H9 (cell line): ENCODE data around the gene ZFAND5. TPM values are rescaled to one million over a fixed set of nuclear protein-coding genes. Genes with fewer than 3 reads are reported as not detected.

Experiments used
- DNase-seq: peaks from one replicate; pipeline ENCODE4 v3.0.0-alpha.2; 2017
- H2AFZ ChIP-seq: one replicate; pipeline ENCODE4 v1.6.1; 2013; ENCODE audit warnings: mild to moderate bottlenecking, low read length, control low read depth, moderate library complexity
- H2AK5ac ChIP-seq: 2 replicates; pipeline ENCODE4 v1.6.1; 2013; ENCODE audit warnings: low read length, control low read depth, mixed read lengths; ENCODE audit not compliant: insufficient read length
- H2BK120ac ChIP-seq: one replicate; pipeline ENCODE4 v1.6.1; 2013; ENCODE audit warnings: low read depth, mild to moderate bottlenecking, low read length, control low read depth, inconsistent platforms; ENCODE audit not compliant: poor library complexity, severe bottlenecking
- H2BK12ac ChIP-seq: 2 replicates; pipeline ENCODE4 v1.6.1; 2013; ENCODE audit warnings: low read length, control low read depth, mixed read lengths, low read depth; ENCODE audit not compliant: insufficient read length
- H2BK15ac ChIP-seq: 2 replicates; pipeline ENCODE4 v1.6.1; 2013; ENCODE audit warnings: low read depth, low read length, control low read depth
- H2BK20ac ChIP-seq: one replicate; pipeline ENCODE4 v1.6.1; 2013; ENCODE audit warnings: low read depth, mild to moderate bottlenecking, low read length, control low read depth, inconsistent platforms; ENCODE audit not compliant: poor library complexity, severe bottlenecking
- H2BK5ac ChIP-seq: 2 replicates; pipeline ENCODE4 v1.6.1; 2013; ENCODE audit warnings: low read length, control low read depth, mixed read lengths; ENCODE audit not compliant: insufficient read length
- H3K14ac ChIP-seq: 2 replicates; pipeline ENCODE4 v1.6.1; 2013; ENCODE audit warnings: low read length, control low read depth; ENCODE audit not compliant: insufficient read depth
- H3K18ac ChIP-seq: 2 replicates; pipeline ENCODE4 v1.6.1; 2013; ENCODE audit warnings: low read depth, mild to moderate bottlenecking, mixed read lengths, low read length, control low read depth; ENCODE audit not compliant: insufficient read length
- H3K23ac ChIP-seq: 2 replicates; pipeline ENCODE4 v1.6.1; 2013; ENCODE audit warnings: low read length, control low read depth, mixed read lengths, low read depth; ENCODE audit not compliant: insufficient read length
- H3K23me2 ChIP-seq: 2 replicates; pipeline ENCODE4 v1.6.1; 2013; ENCODE audit warnings: low read depth, mild to moderate bottlenecking, mixed read lengths, low read length, control low read depth; ENCODE audit not compliant: insufficient read length, poor library complexity, severe bottlenecking
- H3K27ac ChIP-seq: 2 replicates; pipeline ENCODE4 v1.5.1; 2013; ENCODE audit warnings: low read length, control low read depth, mixed read lengths, low read depth; ENCODE audit not compliant: insufficient read length
- H3K27me3 ChIP-seq: 2 replicates; pipeline ENCODE4 v1.6.1; 2013; ENCODE audit warnings: low read length, control low read depth, inconsistent platforms; ENCODE audit not compliant: insufficient read depth
- H3K4ac ChIP-seq: 2 replicates; pipeline ENCODE4 v1.6.1; 2013; ENCODE audit warnings: low read depth, mild to moderate bottlenecking, control low read depth, inconsistent platforms, low read length, moderate library complexity
- H3K4me1 ChIP-seq: 2 replicates; pipeline ENCODE4 v1.6.1; 2013; ENCODE audit warnings: low read length, control low read depth, inconsistent platforms; ENCODE audit not compliant: insufficient read depth
- H3K4me2 ChIP-seq: 2 replicates; pipeline ENCODE4 v1.6.1; 2013; ENCODE audit warnings: low read length, control low read depth, mixed read lengths; ENCODE audit not compliant: insufficient read length, insufficient read depth
- H3K56ac ChIP-seq: 2 replicates; pipeline ENCODE4 v1.6.1; 2013; ENCODE audit warnings: low read depth, mild to moderate bottlenecking, mixed read lengths, low read length, control low read depth; ENCODE audit not compliant: insufficient read length
- H3K79me1 ChIP-seq: 2 replicates; pipeline ENCODE4 v1.6.1; 2013; ENCODE audit warnings: low read depth, mild to moderate bottlenecking, moderate library complexity, low read length, control low read depth, inconsistent platforms; ENCODE audit not compliant: insufficient read depth, poor library complexity, severe bottlenecking
- H3K79me2 ChIP-seq: 2 replicates; pipeline ENCODE4 v1.6.1; 2013; ENCODE audit warnings: low read length, control low read depth, inconsistent platforms; ENCODE audit not compliant: insufficient read depth
- H3K9ac ChIP-seq: 2 replicates; pipeline ENCODE4 v1.6.1; 2013; ENCODE audit warnings: low read length, control low read depth, mixed read lengths; ENCODE audit not compliant: insufficient read length; ENCODE audit errors: extremely low read depth
- H3K9me3 ChIP-seq: one replicate; pipeline ENCODE4 v1.6.1; 2013; ENCODE audit warnings: low read depth, low read length, inconsistent platforms; ENCODE audit not compliant: control insufficient read depth
- H3T11ph ChIP-seq: one replicate; pipeline ENCODE4 v1.6.1; 2013; ENCODE audit warnings: mild to moderate bottlenecking, low read length, control low read depth, inconsistent platforms
- H4K20me1 ChIP-seq: one replicate; pipeline ENCODE4 v1.6.1; 2013; ENCODE audit not compliant: control insufficient read depth, insufficient read length, insufficient read depth
- H4K5ac ChIP-seq: 2 replicates; pipeline ENCODE4 v1.6.1; 2013; ENCODE audit warnings: low read depth, mild to moderate bottlenecking, mixed read lengths, low read length, control low read depth; ENCODE audit not compliant: insufficient read length
- H4K8ac ChIP-seq: replicated peaks from 2 replicates; pipeline ENCODE4 v1.6.1; 2013; ENCODE audit warnings: low read length, control low read depth, mixed read lengths, low read depth; ENCODE audit not compliant: insufficient read length
- H4K91ac ChIP-seq: 2 replicates; pipeline ENCODE4 v1.6.1; 2013; ENCODE audit warnings: low read depth, mild to moderate bottlenecking, moderate library complexity, mixed read lengths, low read length, control low read depth; ENCODE audit not compliant: insufficient read length
- H3K27ac Mint-ChIP-seq, 3 experiments: 2 replicates in 2 of 3; 3 replicates in 1 of 3; pipeline ENCODE4 v1.8.0; 2020 to 2021; ENCODE audit warnings: mixed read lengths in 3 of 3, mild to moderate bottlenecking in 1 of 3, moderate library complexity in 1 of 3
- H3K27me3 Mint-ChIP-seq: 2 replicates; pipeline ENCODE4 v1.8.0; 2021; ENCODE audit warnings: low read depth, mild to moderate bottlenecking, moderate library complexity, mixed read lengths
- H3K36me3 Mint-ChIP-seq, 3 experiments: 2 replicates in 2 of 3; 3 replicates in 1 of 3; pipeline ENCODE4 v1.8.0; 2020 to 2021; ENCODE audit warnings: low read depth in 3 of 3, mixed read lengths in 3 of 3; ENCODE audit not compliant: insufficient read depth in 1 of 3
- H3K4me1 Mint-ChIP-seq, 2 experiments: 2 replicates each; pipeline ENCODE4 v1.8.0; 2020; ENCODE audit warnings: mixed read lengths in 2 of 2
- H3K4me3 Mint-ChIP-seq, 2 experiments: 2 replicates in 1 of 2; 3 replicates in 1 of 2; pipeline ENCODE4 v1.8.0; 2020 to 2021; ENCODE audit warnings: mild to moderate bottlenecking in 2 of 2, mixed read lengths in 2 of 2, moderate library complexity in 1 of 2
- H3K9me3 Mint-ChIP-seq, 2 experiments: 2 replicates in 1 of 2; 3 replicates in 1 of 2; pipeline ENCODE4 v1.8.0; 2020; ENCODE audit warnings: mild to moderate bottlenecking in 2 of 2, mixed read lengths in 2 of 2, moderate library complexity in 1 of 2
- WGBS: extraction: QIAGEN DNeasy Blood & Tissue Kit; methylation state at CpG from one replicate; pipeline ENCODE4 v1.1.7; 2013; ENCODE audit warnings: missing lambda C conversion rate, low lambda C conversion rate, mixed read lengths; ENCODE audit not compliant: insufficient read length; ENCODE audit errors: extremely low coverage; 5-methylcytosine and 5-hydroxymethylcytosine counted together
- total RNA-seq: library from RNA; stranded (reverse); gene quantifications from 2 replicates; pipeline ENCODE4 v1.2.1, GENCODE V29; 2021
- TF ChIP-seq, protein P1 (sequence below): fragments of 200-600 bp; sonication (generic); conservative IDR thresholded peaks from 3 replicates; pipeline ENCODE4 v1.8.0; 2021; ENCODE audit warnings: antibody characterized with exemption, mild to moderate bottlenecking

Gene ZFAND5
- total RNA-seq, 1 experiment from 2014 or later = 304 TPM

DNA sequence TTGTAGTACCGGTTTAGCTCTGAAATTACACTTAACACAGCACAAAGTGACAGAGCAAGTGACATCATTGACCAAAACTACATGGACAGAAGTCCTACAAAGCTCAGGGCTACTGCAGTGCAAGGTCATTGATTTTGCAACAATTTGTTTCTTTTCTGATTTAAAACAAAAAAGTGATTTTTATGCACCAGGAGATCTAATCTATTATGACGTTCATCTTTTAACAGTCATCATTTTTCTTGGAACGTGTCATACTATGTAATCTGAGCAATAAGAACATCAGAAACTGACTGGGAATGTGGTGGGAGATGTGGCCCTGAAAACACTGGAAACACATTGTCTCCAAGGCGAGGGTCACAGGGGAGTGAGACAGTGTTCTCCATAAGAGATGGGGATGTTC, 17.4 kb upstream of the ZFAND5 start:
- H3K4me2 ChIP-seq = no peak overlapping the region
- no peaks in the 10 kb centered on the region for H3K79me1 ChIP-seq
- no peak overlapping the region for H3K14ac ChIP-seq
- no peak overlapping the region for H3K18ac ChIP-seq
- DNase-seq = no peak
- WGBS = no CpG with 5 or more reads among the region's 4 CpGs
- no peaks in the 10 kb centered on the region for H3K4me1 ChIP-seq
- TF ChIP-seq, protein P1, sequence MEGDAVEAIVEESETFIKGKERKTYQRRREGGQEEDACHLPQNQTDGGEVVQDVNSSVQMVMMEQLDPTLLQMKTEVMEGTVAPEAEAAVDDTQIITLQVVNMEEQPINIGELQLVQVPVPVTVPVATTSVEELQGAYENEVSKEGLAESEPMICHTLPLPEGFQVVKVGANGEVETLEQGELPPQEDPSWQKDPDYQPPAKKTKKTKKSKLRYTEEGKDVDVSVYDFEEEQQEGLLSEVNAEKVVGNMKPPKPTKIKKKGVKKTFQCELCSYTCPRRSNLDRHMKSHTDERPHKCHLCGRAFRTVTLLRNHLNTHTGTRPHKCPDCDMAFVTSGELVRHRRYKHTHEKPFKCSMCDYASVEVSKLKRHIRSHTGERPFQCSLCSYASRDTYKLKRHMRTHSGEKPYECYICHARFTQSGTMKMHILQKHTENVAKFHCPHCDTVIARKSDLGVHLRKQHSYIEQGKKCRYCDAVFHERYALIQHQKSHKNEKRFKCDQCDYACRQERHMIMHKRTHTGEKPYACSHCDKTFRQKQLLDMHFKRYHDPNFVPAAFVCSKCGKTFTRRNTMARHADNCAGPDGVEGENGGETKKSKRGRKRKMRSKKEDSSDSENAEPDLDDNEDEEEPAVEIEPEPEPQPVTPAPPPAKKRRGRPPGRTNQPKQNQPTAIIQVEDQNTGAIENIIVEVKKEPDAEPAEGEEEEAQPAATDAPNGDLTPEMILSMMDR = no peak
- H2AK5ac ChIP-seq = no peak overlapping the region
- peaks cover 0 to 3% of the 10 kb centered on the region in 2 experiments; a peak in 1 of 5 replicates for H3K9me3 Mint-ChIP-seq
- no peak overlapping the region for H2AFZ ChIP-seq
- H3K79me2 ChIP-seq = no peaks in the 10 kb centered on the region
- no peak overlapping the region for H2BK15ac ChIP-seq
- no peaks in the 10 kb centered on the region for H3K36me3 Mint-ChIP-seq
- no peaks in the 10 kb centered on the region for H3K27me3 Mint-ChIP-seq
- no peak overlapping the region for H4K5ac ChIP-seq
- no peaks in the 10 kb centered on the region for H4K20me1 ChIP-seq
- H4K91ac ChIP-seq = no peak overlapping the region
- no peak overlapping the region for H3K4ac ChIP-seq
- no peak overlapping the region for H3K23ac ChIP-seq
- no peak overlapping the region for H2BK120ac ChIP-seq
- H3K27me3 ChIP-seq = no peaks in the 10 kb centered on the region
- no peak overlapping the region for H2BK5ac ChIP-seq
- H3K56ac ChIP-seq = no peak overlapping the region
- no peak overlapping the region for H4K8ac ChIP-seq
- H3K9me3 ChIP-seq = no peaks in the 10 kb centered on the region
- no peak overlapping the region for H3K4me3 Mint-ChIP-seq
- no peak overlapping the region for H2BK20ac ChIP-seq
- H3K4me1 Mint-ChIP-seq = peaks cover 7% of the 10 kb centered on the region in 2 experiments
- no peak overlapping the region for H3T11ph ChIP-seq
- H2BK12ac ChIP-seq = no peak overlapping the region
- no peak overlapping the region for H3K27ac ChIP-seq
- no peak overlapping the region for H3K27ac Mint-ChIP-seq
- H3K23me2 ChIP-seq = no peaks in the 10 kb centered on the region
- H3K9ac ChIP-seq = no peak overlapping the region
